Measurements from ENCODE around the gene MTUS2.

Gene MTUS2

GRCh38 chr13:29281932-29282495 is 461.9 kb downstream of the MTUS2 start:
- H3K79me2 ChIP-seq (ENCODE audit: low read length): no peaks in the 10 kb centered on the region
- no peak overlapping the region for H3K27ac ChIP-seq (ENCODE audit: low read length)
- no peak overlapping the region for H2AFZ ChIP-seq (ENCODE audit: low read length)
- no peaks in the 10 kb centered on the region for H3K36me3 ChIP-seq (replicated peaks; ENCODE audit: insufficient read depth, low read length)
- no peak overlapping the region for H3K9ac ChIP-seq (ENCODE audit: low read length)
- TF ChIP-seq EZH2 (optimal IDR thresholded peaks at IDR 0.05; ENCODE audit: low read depth, low read length): no peak
- TF ChIP-seq EZH2phosphoT487 (IDR thresholded peaks at IDR 0.05; ENCODE audit: low read length): no peak
- DNase-seq: no peak
- H3K4me2 ChIP-seq (ENCODE audit: low read depth, low read length): no peak overlapping the region
- H3K4me3 ChIP-seq (ENCODE audit: low read length): no peak overlapping the region
- H4K20me1 ChIP-seq (ENCODE audit: insufficient read depth, low read length): no peaks in the 10 kb centered on the region
- no peaks in the 10 kb centered on the region for H3F3A ChIP-seq (ENCODE audit: insufficient read depth, low read length)
- H3K27me3 ChIP-seq (replicated peaks; ENCODE audit: insufficient read depth, low read length): no peaks in the 10 kb centered on the region
- no peaks in the 10 kb centered on the region for H3K9me3 ChIP-seq (replicated peaks; ENCODE audit: insufficient read depth, low read length)
- no peaks in the 10 kb centered on the region for H3K9me2 ChIP-seq (replicated peaks; ENCODE audit: insufficient read depth, low read length)
- no peaks in the 10 kb centered on the region for H3K4me1 ChIP-seq (ENCODE audit: low read length)

GRCh38 chr13:29284726-29285125 is 464.6 kb downstream of the MTUS2 start:
- Histone ChIP-seq H3F3A (ENCODE audit: insufficient read depth, low read length) (no peaks in the 10 kb centered on the region), H3K4me2 (ENCODE audit: low read depth, low read length) (no peak overlapping the region), H3K36me3 (replicated peaks; ENCODE audit: insufficient read depth, low read length) (no peaks in the 10 kb centered on the region), H3K27ac (ENCODE audit: low read length) (no peak overlapping the region), H3K79me2 (ENCODE audit: low read length) (no peaks in the 10 kb centered on the region), H3K9ac (ENCODE audit: low read length) (no peak overlapping the region), H3K4me1 (ENCODE audit: low read length) (no peaks in the 10 kb centered on the region), H3K9me2 (replicated peaks; ENCODE audit: insufficient read depth, low read length) (no peaks in the 10 kb centered on the region), H3K9me3 (replicated peaks; ENCODE audit: insufficient read depth, low read length) (no peaks in the 10 kb centered on the region), H2AFZ (ENCODE audit: low read length) (no peak overlapping the region), H4K20me1 (ENCODE audit: insufficient read depth, low read length) (no peaks in the 10 kb centered on the region), H3K4me3 (ENCODE audit: low read length) (no peak overlapping the region), H3K27me3 (replicated peaks; ENCODE audit: insufficient read depth, low read length) (no peaks in the 10 kb centered on the region)
- DNase-seq: no peak
- TF ChIP-seq EZH2 (optimal IDR thresholded peaks at IDR 0.05; ENCODE audit: low read depth, low read length): no peak
- no peak for TF ChIP-seq EZH2phosphoT487 (IDR thresholded peaks at IDR 0.05; ENCODE audit: low read length)

- no peaks in the 10 kb centered on the region for H3K27me3 ChIP-seq (replicated peaks; ENCODE audit: insufficient read depth, low read length)
- H3K4me3 ChIP-seq (ENCODE audit: low read length): no peak overlapping the region
- H3K36me3 ChIP-seq (replicated peaks; ENCODE audit: insufficient read depth, low read length): no peaks in the 10 kb centered on the region
- no peak overlapping the region for H2AFZ ChIP-seq (ENCODE audit: low read length)
- no peaks in the 10 kb centered on the region for H3F3A ChIP-seq (ENCODE audit: insufficient read depth, low read length)
- no peak overlapping the region for H3K27ac ChIP-seq (ENCODE audit: low read length)
- no peaks in the 10 kb centered on the region for H3K9me3 ChIP-seq (replicated peaks; ENCODE audit: insufficient read depth, low read length)
- no peak for DNase-seq
- H3K9me2 ChIP-seq (replicated peaks; ENCODE audit: insufficient read depth, low read length): no peaks in the 10 kb centered on the region
- TF ChIP-seq EZH2phosphoT487 (IDR thresholded peaks at IDR 0.05; ENCODE audit: low read length) (no peak), CTCF (IDR thresholded peaks at IDR 0.05; ENCODE audit: low read length) (no peak), EZH2 (optimal IDR thresholded peaks at IDR 0.05; ENCODE audit: low read depth, low read length) (no peak)
- H3K79me2 ChIP-seq (ENCODE audit: low read length): no peaks in the 10 kb centered on the region
- H3K4me2 ChIP-seq (ENCODE audit: low read depth, low read length): no peak overlapping the region
- H3K9ac ChIP-seq (ENCODE audit: low read length): no peak overlapping the region
- no peaks in the 10 kb centered on the region for H3K4me1 ChIP-seq (ENCODE audit: low read length)
- H4K20me1 ChIP-seq (ENCODE audit: insufficient read depth, low read length): no peaks in the 10 kb centered on the region
Measured at GRCh38 chr13:29287237-29287636, 467.1 kb downstream of the MTUS2 start.

GRCh38 chr13:29292045-29292444 is 471.9 kb downstream of the MTUS2 start:
- Histone ChIP-seq H3F3A (ENCODE audit: insufficient read depth, low read length) (no peaks in the 10 kb centered on the region), H3K9ac (ENCODE audit: low read length) (no peak overlapping the region), H3K4me2 (ENCODE audit: low read depth, low read length) (no peak overlapping the region), H2AFZ (ENCODE audit: low read length) (no peak overlapping the region), H3K27ac (ENCODE audit: low read length) (no peak overlapping the region), H3K27me3 (replicated peaks; ENCODE audit: insufficient read depth, low read length) (no peaks in the 10 kb centered on the region), H3K79me2 (ENCODE audit: low read length) (no peaks in the 10 kb centered on the region), H3K36me3 (replicated peaks; ENCODE audit: insufficient read depth, low read length) (no peaks in the 10 kb centered on the region), H3K4me3 (ENCODE audit: low read length) (no peak overlapping the region), H3K4me1 (ENCODE audit: low read length) (no peaks in the 10 kb centered on the region), H3K9me2 (replicated peaks; ENCODE audit: insufficient read depth, low read length) (no peaks in the 10 kb centered on the region), H4K20me1 (ENCODE audit: insufficient read depth, low read length) (no peaks in the 10 kb centered on the region), H3K9me3 (replicated peaks; ENCODE audit: insufficient read depth, low read length) (no peaks in the 10 kb centered on the region)
- no peak for TF ChIP-seq CTCF (IDR thresholded peaks at IDR 0.05; ENCODE audit: low read length)
- no peak for TF ChIP-seq EZH2phosphoT487 (IDR thresholded peaks at IDR 0.05; ENCODE audit: low read length)
- TF ChIP-seq EZH2 (optimal IDR thresholded peaks at IDR 0.05; ENCODE audit: low read depth, low read length): no peak
- no peak for DNase-seq

Data from MM.1S (cell line).